AG09309 (cell line): ENCODE data around the gene SYCE1L.

ENCODE experiments used
- DNase-seq: peaks from one replicate; pipeline ENCODE4 v3.0.0-alpha.2; 2010; ENCODE audit warnings: low read depth
- H3K4me3 ChIP-seq: 2 replicates; pipeline ENCODE4 v1.5.1; 2011; ENCODE audit warnings: mild to moderate bottlenecking, low read depth, low read length, moderate library complexity; ENCODE audit not compliant: control insufficient read depth
- CTCF ChIP-seq: IDR thresholded peaks from 2 replicates; pipeline ENCODE4 v1.5.1; 2011; ENCODE audit warnings: mild to moderate bottlenecking, low read depth, low read length, inconsistent platforms; ENCODE audit not compliant: insufficient read depth, control insufficient read depth; ENCODE audit errors: missing control alignments

Gene SYCE1L

GRCh38 chr16:77214411-77215138 lies 15.4 kb downstream of the SYCE1L start:
- no peak for TF ChIP-seq CTCF
- no peak overlapping the region for H3K4me3 ChIP-seq
- no peak for DNase-seq

GRCh38 chr16:77219437-77219836 lies 20.2 kb downstream of the SYCE1L start:
- no peak overlapping the region for H3K4me3 ChIP-seq
- no peak for TF ChIP-seq CTCF
- no peak for DNase-seq

GRCh38 chr16:77220427-77220826 lies 21.2 kb downstream of the SYCE1L start:
- DNase-seq: no peak
- no peak overlapping the region for H3K4me3 ChIP-seq
- TF ChIP-seq CTCF: no peak

GRCh38 chr16:77221482-77221881 lies 22.3 kb downstream of the SYCE1L start:
- no peak overlapping the region for H3K4me3 ChIP-seq
- peak; percentile 13 for DNase-seq
- no peak for TF ChIP-seq CTCF

GRCh38 chr16:77223184-77223583 lies 24.0 kb downstream of the SYCE1L start:
- H3K4me3 ChIP-seq: no peak overlapping the region
- DNase-seq: no peak
- TF ChIP-seq CTCF: peak; percentile 25

GRCh38 chr16:77225182-77225581 lies 26.0 kb downstream of the SYCE1L start:
- TF ChIP-seq CTCF: no peak
- H3K4me3 ChIP-seq: no peak overlapping the region
- no peak for DNase-seq
